GM18870 (cell line): ENCODE data around the gene CACNA1B.
"Not testable (repeated sequence)": the region's sequence is repeated elsewhere in the genome, so short reads cannot be mapped to it uniquely, and the experiment has no call there.

Experiments
- ATAC-seq: cut with Tn5 transposase; IDR thresholded peaks from one replicate; pipeline ENCODE4 v1.9.1; 2021; ENCODE audit warnings: moderate library complexity; ENCODE audit not compliant: unreplicated experiment

The CACNA1B gene

GRCh38 chr9:138094028-138094427, 216.4 kb downstream of the CACNA1B start:
- no peak for ATAC-seq

GRCh38 chr9:138095813-138096518, 218.4 kb downstream of the CACNA1B start:
- ATAC-seq = no peak

- ATAC-seq = no peak
Observed at GRCh38 chr9:138096519-138096845, 218.9 kb downstream of the CACNA1B start.

- no peak for ATAC-seq
Observed at GRCh38 chr9:138097501-138097991, 220.0 kb downstream of the CACNA1B start.

GRCh38 chr9:138098116-138098907, 220.7 kb downstream of the CACNA1B start:
- no peak for ATAC-seq

GRCh38 chr9:138098908-138099791, 221.6 kb downstream of the CACNA1B start:
- ATAC-seq = no peak

- ATAC-seq = no peak
Observed at GRCh38 chr9:138099803-138100598, 222.4 kb downstream of the CACNA1B start.

GRCh38 chr9:138100711-138101350, 223.2 kb downstream of the CACNA1B start:
- no peak for ATAC-seq

GRCh38 chr9:138101444-138102234, 224.1 kb downstream of the CACNA1B start:
- no peak for ATAC-seq

- ATAC-seq = no peak
Observed at GRCh38 chr9:138102246-138103051, 224.9 kb downstream of the CACNA1B start.

- ATAC-seq = no peak
Observed at GRCh38 chr9:138103111-138103848, 225.7 kb downstream of the CACNA1B start.

GRCh38 chr9:138103849-138104206, 226.2 kb downstream of the CACNA1B start:
- ATAC-seq = no peak

GRCh38 chr9:138104251-138105122, 226.9 kb downstream of the CACNA1B start:
- ATAC-seq = no peak

- no peak for ATAC-seq
Observed at GRCh38 chr9:138105123-138105415, 227.5 kb downstream of the CACNA1B start.

- no peak for ATAC-seq
Observed at GRCh38 chr9:138105561-138106505, 228.3 kb downstream of the CACNA1B start.

- ATAC-seq = not testable (repeated sequence)
Observed at GRCh38 chr9:138107039-138107438, 229.5 kb downstream of the CACNA1B start.
